Activated T-cell treated with anti-CD3 and anti-CD28 coated beads, Interleukin-2, amount 50 U/mL, for 4 hours (primary cell): Measurements from ENCODE around the gene PPIP5K2. TPM values are rescaled to one million over a fixed set of nuclear protein-coding genes. Genes with fewer than 3 reads are reported as not detected.
"Not testable (repeated sequence)": the region's sequence is repeated elsewhere in the genome, so short reads cannot be mapped to it uniquely, and the experiment has no call there.

Experiments
- ATAC-seq, 2 donors: fragments of 200-7000 bp; cut with Tn5 transposase; one replicate each; pipeline ENCODE4 v1.10.0; 2021
- DNase-seq: peaks from one replicate; pipeline ENCODE4 v3.0.0-alpha.2; 2020
- H3K27me3 Mint-ChIP-seq: one replicate; pipeline ENCODE4 v1.8.0; 2021; ENCODE audit warnings: low read depth, mixed read lengths
- H3K36me3 Mint-ChIP-seq: one replicate; pipeline ENCODE4 v1.8.0; 2022; ENCODE audit warnings: mixed read lengths; ENCODE audit not compliant: insufficient read depth
- H3K4me1 Mint-ChIP-seq: one replicate; pipeline ENCODE4 v1.8.0; 2021; ENCODE audit warnings: low read depth, mixed read lengths
- H3K4me3 Mint-ChIP-seq: one replicate; pipeline ENCODE4 v1.8.0; 2021; ENCODE audit warnings: mild to moderate bottlenecking, moderate library complexity, mixed read lengths
- H3K9me3 Mint-ChIP-seq: one replicate; pipeline ENCODE4 v1.8.0; 2021; ENCODE audit warnings: mixed read lengths
- total RNA-seq, 3 donors: library from RNA; stranded (reverse); gene quantifications; one replicate each; pipeline ENCODE4 v1.2.1, GENCODE V29; 2021

PPIP5K2 gene
- total RNA-seq, 3 donors from 2014 or later = 40.2 to 56.9 (median 53.9) TPM

DNA sequence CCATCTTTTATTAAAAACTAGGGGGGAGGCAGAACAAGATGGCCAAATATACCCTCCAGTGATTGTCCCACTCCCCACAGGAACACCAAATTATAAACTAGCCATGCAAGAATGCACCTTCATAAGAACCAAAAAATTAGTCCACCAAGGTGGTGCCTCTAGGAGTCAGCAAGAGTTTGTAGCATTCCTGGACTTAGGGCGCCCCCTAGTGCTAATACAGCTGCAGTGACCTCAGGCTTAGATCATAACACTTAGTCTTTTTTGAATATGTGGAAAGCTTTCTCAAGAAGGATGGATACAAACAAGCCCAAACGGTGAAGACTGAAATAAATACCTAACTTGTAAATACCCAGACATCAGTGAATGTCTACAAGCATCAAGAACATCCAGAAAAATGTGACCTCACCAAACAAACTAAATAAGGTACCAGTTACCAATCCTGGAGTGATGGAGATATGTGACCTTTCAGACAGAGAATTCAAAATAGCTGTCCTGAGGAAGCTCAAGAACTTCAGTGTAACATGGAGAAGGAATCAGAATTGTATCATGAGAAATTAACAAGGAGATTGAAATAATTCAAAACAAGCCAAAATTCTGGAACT, 19.3 kb downstream of the PPIP5K2 start:
- peak; percentile 80 for DNase-seq
- Mint-ChIP-seq H3K4me3 (no peak overlapping the region), H3K9me3 (no peaks in the 10 kb centered on the region), H3K4me1 (peaks cover 5% of the 10 kb centered on the region), H3K27me3 (no peaks in the 10 kb centered on the region), H3K36me3 (peaks cover 14% of the 10 kb centered on the region)
- peak; percentile 87 to 90 for ATAC-seq

GRCh38 chr5:103142132-103142531, 22.0 kb downstream of the PPIP5K2 start:
- DNase-seq, H3K4me1 Mint-ChIP-seq, H3K27me3 Mint-ChIP-seq, H3K9me3 Mint-ChIP-seq, H3K4me3 Mint-ChIP-seq, ATAC-seq: not testable (repeated sequence)
- H3K36me3 Mint-ChIP-seq = peaks cover 16% of the 10 kb centered on the region

DNA sequence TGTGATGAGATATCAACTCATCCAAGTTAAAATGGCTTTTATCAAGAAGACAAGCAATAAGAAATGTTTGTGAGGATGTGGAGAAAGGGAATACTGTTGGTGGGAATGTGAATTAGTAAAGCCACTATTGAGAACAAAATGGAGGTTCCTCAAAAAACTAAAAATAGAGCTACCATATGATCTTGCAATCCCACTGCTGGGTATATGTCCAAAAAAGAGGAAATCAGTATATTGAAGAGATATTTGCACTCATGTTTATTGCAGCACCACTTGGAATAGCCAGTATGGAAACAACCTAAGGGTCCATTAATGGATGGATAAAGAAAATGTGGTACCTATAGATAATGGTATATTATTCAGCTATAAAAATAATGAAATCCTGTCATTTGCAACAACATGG, 25.1 kb downstream of the PPIP5K2 start:
- ATAC-seq (no peak), DNase-seq (no peak)
- Mint-ChIP-seq H3K9me3 (no peaks in the 10 kb centered on the region), H3K4me3 (no peak overlapping the region), H3K27me3 (no peaks in the 10 kb centered on the region), H3K4me1 (no peaks in the 10 kb centered on the region), H3K36me3 (peaks cover 11% of the 10 kb centered on the region)

DNA sequence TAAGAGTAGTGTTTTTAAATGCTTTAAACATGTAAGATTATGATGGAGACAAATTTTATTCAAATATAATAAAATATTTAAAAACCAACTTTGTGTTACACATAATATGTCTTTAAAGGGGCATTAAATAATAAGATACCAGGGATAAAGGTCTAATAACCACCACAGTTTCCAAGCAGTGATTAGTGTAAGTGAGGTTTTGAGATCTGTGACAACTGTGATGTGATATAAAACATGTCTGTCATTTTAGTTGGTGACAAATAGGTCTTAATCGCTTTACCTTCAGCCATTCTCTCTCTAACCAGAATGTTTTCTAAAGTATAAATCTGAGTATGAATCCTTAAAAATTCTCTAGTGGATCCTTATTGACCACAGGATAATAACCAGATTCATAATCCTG, 28.1 kb downstream of the PPIP5K2 start:
- ATAC-seq (no peak), DNase-seq (no peak)
- no peaks in the 10 kb centered on the region for H3K27me3 Mint-ChIP-seq
- H3K9me3 Mint-ChIP-seq = no peaks in the 10 kb centered on the region
- no peaks in the 10 kb centered on the region for H3K4me1 Mint-ChIP-seq
- peaks cover 15% of the 10 kb centered on the region for H3K36me3 Mint-ChIP-seq
- no peak overlapping the region for H3K4me3 Mint-ChIP-seq

- no peaks in the 10 kb centered on the region for H3K27me3 Mint-ChIP-seq
- H3K4me3 Mint-ChIP-seq = no peak overlapping the region
- DNase-seq = no peak
- H3K9me3 Mint-ChIP-seq = no peaks in the 10 kb centered on the region
- no peaks in the 10 kb centered on the region for H3K4me1 Mint-ChIP-seq
- no peak for ATAC-seq
- H3K36me3 Mint-ChIP-seq = peaks cover 18% of the 10 kb centered on the region
Measured at GRCh38 chr5:103151156-103151555, 31.1 kb downstream of the PPIP5K2 start.

DNA sequence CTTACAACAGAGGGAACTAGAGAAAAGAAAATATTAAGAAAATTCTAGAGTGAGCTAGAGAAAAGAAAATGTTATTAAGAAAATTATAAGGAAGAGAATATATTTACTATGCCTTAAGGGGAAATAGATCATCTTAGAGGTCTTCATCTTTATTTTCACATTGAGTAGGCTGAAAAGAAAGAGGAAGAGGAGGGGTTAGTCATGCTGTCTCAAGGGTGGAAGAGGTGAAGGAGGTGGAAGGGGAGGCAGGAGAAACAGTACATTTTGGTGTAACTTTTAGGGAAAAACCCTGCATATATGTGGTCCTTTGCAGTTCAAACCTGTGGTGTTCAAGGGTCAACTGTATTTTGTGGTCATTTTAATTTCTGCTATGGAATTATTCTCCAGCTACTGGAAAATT, 46.6 kb downstream of the PPIP5K2 start:
- ATAC-seq (no peak), DNase-seq (no peak)
- Mint-ChIP-seq H3K4me1 (no peaks in the 10 kb centered on the region), H3K27me3 (no peaks in the 10 kb centered on the region), H3K9me3 (no peaks in the 10 kb centered on the region), H3K4me3 (no peak overlapping the region), H3K36me3 (peaks cover 29% of the 10 kb centered on the region)

DNA sequence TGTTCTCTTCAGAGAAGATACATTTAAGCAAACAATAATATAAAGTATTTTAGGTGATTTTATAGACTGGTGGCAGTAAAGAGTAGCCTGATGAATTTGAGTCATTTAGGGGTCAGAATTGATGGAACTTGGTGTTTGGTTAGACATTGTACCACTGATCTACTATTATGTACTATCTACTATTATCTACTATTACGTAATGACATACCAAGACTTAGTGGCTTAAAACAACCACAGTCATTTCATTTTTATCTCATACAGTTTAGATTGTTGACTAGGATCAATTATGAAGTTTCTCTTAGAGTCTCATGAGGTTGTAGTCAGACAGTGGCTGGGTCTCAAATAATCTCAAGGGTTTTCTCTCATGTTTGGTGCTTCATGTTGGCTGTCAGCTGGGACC, 54.0 kb downstream of the PPIP5K2 start:
- no peaks in the 10 kb centered on the region for H3K27me3 Mint-ChIP-seq

DNA sequence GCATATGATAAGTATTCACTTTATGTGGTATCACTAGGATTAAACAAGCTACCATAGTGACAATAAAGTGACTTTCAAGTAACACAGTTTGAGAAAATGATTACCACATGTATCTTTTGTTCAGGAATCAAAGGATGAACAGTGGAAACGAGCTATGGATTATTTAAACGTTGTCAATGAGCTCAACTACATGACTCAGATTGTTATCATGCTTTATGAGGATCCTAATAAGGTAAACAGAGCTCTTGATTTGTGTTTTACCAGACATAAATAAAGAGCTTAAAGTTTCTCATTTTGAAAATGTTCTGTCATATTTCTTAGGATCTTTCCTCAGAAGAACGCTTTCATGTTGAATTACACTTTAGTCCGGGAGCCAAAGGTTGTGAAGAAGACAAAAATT, 57.4 kb downstream of the PPIP5K2 start:
- Mint-ChIP-seq H3K4me1 (no peaks in the 10 kb centered on the region), H3K36me3 (peaks cover 24% of the 10 kb centered on the region)
- no peak for ATAC-seq

More for the DNA sequence above, 54.0 kb downstream of the PPIP5K2 start:
- Mint-ChIP-seq H3K9me3 (no peaks in the 10 kb centered on the region), H3K4me1 (no peaks in the 10 kb centered on the region), H3K36me3 (peaks cover 16% of the 10 kb centered on the region), H3K4me3 (no peak overlapping the region)
- DNase-seq = no peak
- no peak for ATAC-seq

GRCh38 chr5:103178167-103178566, 58.1 kb downstream of the PPIP5K2 start:
- no peak for ATAC-seq
- peaks cover 25% of the 10 kb centered on the region for H3K36me3 Mint-ChIP-seq
- H3K4me3 Mint-ChIP-seq = no peak overlapping the region
- no peaks in the 10 kb centered on the region for H3K4me1 Mint-ChIP-seq
- no peak for DNase-seq
- H3K27me3 Mint-ChIP-seq = no peaks in the 10 kb centered on the region
- H3K9me3 Mint-ChIP-seq = no peaks in the 10 kb centered on the region

More for the DNA sequence above, 57.4 kb downstream of the PPIP5K2 start:
- no peak overlapping the region for H3K4me3 Mint-ChIP-seq
- DNase-seq = no peak
- no peaks in the 10 kb centered on the region for H3K9me3 Mint-ChIP-seq
- no peaks in the 10 kb centered on the region for H3K27me3 Mint-ChIP-seq

- Mint-ChIP-seq H3K4me3 (no peak overlapping the region), H3K4me1 (no peaks in the 10 kb centered on the region), H3K27me3 (no peaks in the 10 kb centered on the region), H3K36me3 (peaks cover 32% of the 10 kb centered on the region), H3K9me3 (no peaks in the 10 kb centered on the region)
- no peak for ATAC-seq
- no peak for DNase-seq
Measured at GRCh38 chr5:103186152-103186551, 66.1 kb downstream of the PPIP5K2 start.

GRCh38 chr5:103188436-103188835, 68.3 kb downstream of the PPIP5K2 start:
- ATAC-seq = no peak
- H3K4me3 Mint-ChIP-seq = no peak overlapping the region
- H3K27me3 Mint-ChIP-seq = no peaks in the 10 kb centered on the region
- H3K9me3 Mint-ChIP-seq = no peaks in the 10 kb centered on the region
- H3K4me1 Mint-ChIP-seq = no peaks in the 10 kb centered on the region
- no peak for DNase-seq
- peaks cover 27% of the 10 kb centered on the region for H3K36me3 Mint-ChIP-seq

GRCh38 chr5:103203226-103203625, 83.1 kb downstream of the PPIP5K2 start:
- Mint-ChIP-seq H3K9me3 (peaks cover 4% of the 10 kb centered on the region), H3K36me3 (peaks cover 56% of the 10 kb centered on the region), H3K4me3 (no peak overlapping the region), H3K4me1 (peaks cover 8% of the 10 kb centered on the region), H3K27me3 (no peaks in the 10 kb centered on the region)
- ATAC-seq (no peak), DNase-seq (no peak)

GRCh38 chr5:103204990-103205389, 84.9 kb downstream of the PPIP5K2 start:
- not testable (repeated sequence) for H3K9me3 Mint-ChIP-seq, H3K4me3 Mint-ChIP-seq, DNase-seq, H3K27me3 Mint-ChIP-seq, ATAC-seq
- H3K36me3 Mint-ChIP-seq = peaks cover 46% of the 10 kb centered on the region
- peaks cover 16% of the 10 kb centered on the region for H3K4me1 Mint-ChIP-seq

GRCh38 chr5:103205991-103206700, 86.0 kb downstream of the PPIP5K2 start:
- Mint-ChIP-seq H3K4me1 (peaks cover 18% of the 10 kb centered on the region), H3K36me3 (peaks cover 39% of the 10 kb centered on the region)
- no peak for ATAC-seq

GRCh38 chr5:103207011-103207410, 86.9 kb downstream of the PPIP5K2 start:
- no peak overlapping the region for H3K4me3 Mint-ChIP-seq
- DNase-seq (no peak), ATAC-seq (no peak)
- H3K4me1 Mint-ChIP-seq = peaks cover 25% of the 10 kb centered on the region
- peaks cover 35% of the 10 kb centered on the region for H3K36me3 Mint-ChIP-seq
- H3K27me3 Mint-ChIP-seq = no peaks in the 10 kb centered on the region
- H3K9me3 Mint-ChIP-seq = peaks cover 4% of the 10 kb centered on the region

More at GRCh38 chr5:103205991-103206700, 86.0 kb downstream of the PPIP5K2 start:
- Mint-ChIP-seq H3K27me3 (no peaks in the 10 kb centered on the region), H3K4me3 (no peak overlapping the region), H3K9me3 (peaks cover 4% of the 10 kb centered on the region)
- no peak for DNase-seq
